SK-N-SH treated with all-trans-retinoic acid at 6 μM for 48 hours (cell line): ENCODE results near the gene RPL12.

Experiments
- ATAC-seq: fragments of 200-7000 bp; cut with Tn5 transposase; 3 replicates; pipeline ENCODE4 v1.9.1; 2020; ENCODE audit warnings: mild to moderate bottlenecking, moderate library complexity
- BACH2 ChIP-seq: fragments of 250-450 bp; sonication (Bioruptor Pico); IDR thresholded peaks from 2 replicates; pipeline ENCODE4 v1.9.0; 2021; ENCODE audit warnings: mild to moderate bottlenecking, borderline replicate concordance
- CSDC2 ChIP-seq: fragments of 250-450 bp; sonication (Bioruptor Pico); IDR thresholded peaks from 2 replicates; pipeline ENCODE4 v1.5.0; 2020; ENCODE audit warnings: mild to moderate bottlenecking, moderate library complexity
- CSRNP3 ChIP-seq: fragments of 250-450 bp; sonication (Bioruptor Pico); IDR thresholded peaks from 2 replicates; pipeline ENCODE4 v1.5.1; 2021; ENCODE audit warnings: mild to moderate bottlenecking, moderate library complexity
- ESRRG ChIP-seq: fragments of 250-450 bp; sonication (Bioruptor Pico); IDR thresholded peaks from 2 replicates; pipeline ENCODE4 v1.6.1; 2021; ENCODE audit warnings: mild to moderate bottlenecking
- GLIS3 ChIP-seq: fragments of 250-450 bp; sonication (Bioruptor Pico); IDR thresholded peaks from 2 replicates; pipeline ENCODE4 v1.5.0; 2020; ENCODE audit warnings: mild to moderate bottlenecking, moderate library complexity
- ISL1 ChIP-seq: fragments of 250-450 bp; sonication (Bioruptor Pico); IDR thresholded peaks from 2 replicates; pipeline ENCODE4 v2.1.2; 2022; ENCODE audit warnings: mild to moderate bottlenecking, moderate library complexity
- OSR1 ChIP-seq: fragments of 250-450 bp; sonication (Bioruptor Pico); IDR thresholded peaks from 2 replicates; pipeline ENCODE4 v1.8.0; 2022; ENCODE audit warnings: moderate library complexity, mild to moderate bottlenecking, inconsistent platforms
- POU6F1 ChIP-seq: fragments of 250-450 bp; sonication (Bioruptor Pico); IDR thresholded peaks from 2 replicates; pipeline ENCODE4 v1.8.0; 2021; ENCODE audit warnings: low read depth, mild to moderate bottlenecking, moderate library complexity, borderline replicate concordance
- RARB ChIP-seq: fragments of 250-450 bp; sonication (Bioruptor Pico); IDR thresholded peaks from 2 replicates; pipeline ENCODE4 v1.8.0; 2021; ENCODE audit warnings: mild to moderate bottlenecking, moderate library complexity
- TCF4 ChIP-seq: fragments of 250-450 bp; sonication (Bioruptor Pico); IDR thresholded peaks from 2 replicates; pipeline ENCODE4 v1.8.0; 2021; ENCODE audit warnings: mild to moderate bottlenecking, moderate library complexity, borderline replicate concordance
- TSHZ2 ChIP-seq: fragments of 250-450 bp; sonication (Bioruptor Pico); IDR thresholded peaks from 2 replicates; pipeline ENCODE4 v1.5.0; 2020; ENCODE audit warnings: mild to moderate bottlenecking, moderate library complexity
- ZC3H10 ChIP-seq: fragments of 250-450 bp; sonication (Bioruptor Pico); IDR thresholded peaks from 2 replicates; pipeline ENCODE4 v1.5.1; 2021; ENCODE audit warnings: mild to moderate bottlenecking, moderate library complexity
- ZFP3 ChIP-seq: fragments of 250-450 bp; sonication (Bioruptor Pico); IDR thresholded peaks from 2 replicates; pipeline ENCODE4 v1.5.0; 2020; ENCODE audit warnings: mild to moderate bottlenecking, moderate library complexity
- ZFP30 ChIP-seq: fragments of 450-650 bp; formaldehyde crosslinking; IDR thresholded peaks from 2 replicates; pipeline ENCODE4 v1.5.0; 2022; ENCODE audit warnings: mild to moderate bottlenecking, moderate library complexity
- ZNF565 ChIP-seq: fragments of 450-650 bp; formaldehyde crosslinking; conservative IDR thresholded peaks from 2 replicates; pipeline ENCODE4 v1.5.0; 2020; ENCODE audit warnings: low read depth, mild to moderate bottlenecking, moderate library complexity
- ZNF70 ChIP-seq: fragments of 450-650 bp; formaldehyde crosslinking; IDR thresholded peaks from 2 replicates; pipeline ENCODE4 v1.5.0; 2020; ENCODE audit warnings: mild to moderate bottlenecking, moderate library complexity
- ZNF8 ChIP-seq: fragments of 450-650 bp; formaldehyde crosslinking; IDR thresholded peaks from 2 replicates; pipeline ENCODE4 v1.5.0; 2020; ENCODE audit warnings: mild to moderate bottlenecking, moderate library complexity
- TF ChIP-seq, protein P1 (sequence below): fragments of 250-450 bp; sonication (Bioruptor Pico); IDR thresholded peaks from 2 replicates; pipeline ENCODE4 v1.8.0; 2020; ENCODE audit warnings: mild to moderate bottlenecking, moderate library complexity, borderline replicate concordance

The RPL12 gene

GRCh38 chr9:127452691-127453090 lies 1.5 kb upstream of the RPL12 start:
- 0 out of 3 replicates have a peak, but pooled peaks have one; percentile 4 for ATAC-seq
- TF ChIP-seq ZNF565 (CRISPR knock-in tag) = no peak
- TF ChIP-seq ZC3H10 = no peak
- no peak for TF ChIP-seq ZFP30 (CRISPR knock-in tag)
- TF ChIP-seq TCF4 (CRISPR knock-in tag) = peak; percentile 55; the same call in 1 of the 2 replicates
- TF ChIP-seq, protein P1, sequence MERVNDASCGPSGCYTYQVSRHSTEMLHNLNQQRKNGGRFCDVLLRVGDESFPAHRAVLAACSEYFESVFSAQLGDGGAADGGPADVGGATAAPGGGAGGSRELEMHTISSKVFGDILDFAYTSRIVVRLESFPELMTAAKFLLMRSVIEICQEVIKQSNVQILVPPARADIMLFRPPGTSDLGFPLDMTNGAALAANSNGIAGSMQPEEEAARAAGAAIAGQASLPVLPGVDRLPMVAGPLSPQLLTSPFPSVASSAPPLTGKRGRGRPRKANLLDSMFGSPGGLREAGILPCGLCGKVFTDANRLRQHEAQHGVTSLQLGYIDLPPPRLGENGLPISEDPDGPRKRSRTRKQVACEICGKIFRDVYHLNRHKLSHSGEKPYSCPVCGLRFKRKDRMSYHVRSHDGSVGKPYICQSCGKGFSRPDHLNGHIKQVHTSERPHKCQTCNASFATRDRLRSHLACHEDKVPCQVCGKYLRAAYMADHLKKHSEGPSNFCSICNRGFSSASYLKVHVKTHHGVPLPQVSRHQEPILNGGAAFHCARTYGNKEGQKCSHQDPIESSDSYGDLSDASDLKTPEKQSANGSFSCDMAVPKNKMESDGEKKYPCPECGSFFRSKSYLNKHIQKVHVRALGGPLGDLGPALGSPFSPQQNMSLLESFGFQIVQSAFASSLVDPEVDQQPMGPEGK (CRISPR knock-in tag) = no peak
- no peak for TF ChIP-seq ISL1 (CRISPR knock-in tag)

GRCh38 chr9:127451858-127452656 lies 851 bp upstream of the RPL12 start:
- TF ChIP-seq ZNF565 (CRISPR knock-in tag) = 0 out of 2 replicates have a peak, but pooled peaks have one; percentile 36
- TF ChIP-seq, protein P1 (CRISPR knock-in tag) = peak; percentile 75; the same call in 1 of the 2 replicates
- no peak for TF ChIP-seq ZFP3 (CRISPR knock-in tag)
- no peak for TF ChIP-seq CSDC2 (CRISPR knock-in tag)
- ATAC-seq = peak; percentile 52

DNA sequence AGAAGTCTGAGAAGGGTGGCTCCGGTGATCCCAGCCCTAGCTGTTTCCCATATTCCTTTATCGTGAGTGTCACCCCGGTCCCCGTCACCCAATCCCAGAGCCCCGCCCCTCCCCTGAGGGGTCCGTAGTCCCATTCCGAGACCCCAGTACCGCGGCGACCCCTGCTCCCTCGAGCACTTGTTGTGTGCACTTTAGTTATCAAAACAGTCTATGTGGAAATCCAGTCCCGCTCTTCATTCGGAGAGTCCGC lies 327 bp upstream of the RPL12 start:
- no peak for ATAC-seq

More for the DNA sequence above, 327 bp upstream of the RPL12 start:
- no peak for TF ChIP-seq POU6F1
- TF ChIP-seq ESRRG (CRISPR knock-in tag) = no peak
- TF ChIP-seq ZFP30 (CRISPR knock-in tag) = no peak
- TF ChIP-seq TCF4 (CRISPR knock-in tag) = no peak
- no peak for TF ChIP-seq RARB (CRISPR knock-in tag)
- TF ChIP-seq BACH2 (CRISPR knock-in tag) = no peak
- no peak for TF ChIP-seq ZNF565 (CRISPR knock-in tag)
- no peak for TF ChIP-seq CSRNP3 (CRISPR knock-in tag)
- no peak for TF ChIP-seq GLIS3
- TF ChIP-seq CSDC2 (CRISPR knock-in tag) = no peak
- no peak for TF ChIP-seq ZNF70
- no peak for TF ChIP-seq ZNF8 (CRISPR knock-in tag)
- no peak for TF ChIP-seq TSHZ2 (CRISPR knock-in tag)
- TF ChIP-seq OSR1 = no peak
